Stimulated activated naive CD4-positive, alpha-beta T cell treated with Interleukin-2 at 50 U/mL for 16 hours (primary cell): Measurements from ENCODE around the gene TSPAN9.

Experiments
- DNase-seq: peaks from one replicate; lab custom pipeline; 2025; lab: John Stamatoyannopoulos, UW

Gene TSPAN9

GRCh38 chr12:3165078-3165980, 88.2 kb downstream of the TSPAN9 start:
- DNase-seq: no peak

GRCh38 chr12:3167636-3168035, 90.5 kb downstream of the TSPAN9 start:
- DNase-seq: no peak

DNA sequence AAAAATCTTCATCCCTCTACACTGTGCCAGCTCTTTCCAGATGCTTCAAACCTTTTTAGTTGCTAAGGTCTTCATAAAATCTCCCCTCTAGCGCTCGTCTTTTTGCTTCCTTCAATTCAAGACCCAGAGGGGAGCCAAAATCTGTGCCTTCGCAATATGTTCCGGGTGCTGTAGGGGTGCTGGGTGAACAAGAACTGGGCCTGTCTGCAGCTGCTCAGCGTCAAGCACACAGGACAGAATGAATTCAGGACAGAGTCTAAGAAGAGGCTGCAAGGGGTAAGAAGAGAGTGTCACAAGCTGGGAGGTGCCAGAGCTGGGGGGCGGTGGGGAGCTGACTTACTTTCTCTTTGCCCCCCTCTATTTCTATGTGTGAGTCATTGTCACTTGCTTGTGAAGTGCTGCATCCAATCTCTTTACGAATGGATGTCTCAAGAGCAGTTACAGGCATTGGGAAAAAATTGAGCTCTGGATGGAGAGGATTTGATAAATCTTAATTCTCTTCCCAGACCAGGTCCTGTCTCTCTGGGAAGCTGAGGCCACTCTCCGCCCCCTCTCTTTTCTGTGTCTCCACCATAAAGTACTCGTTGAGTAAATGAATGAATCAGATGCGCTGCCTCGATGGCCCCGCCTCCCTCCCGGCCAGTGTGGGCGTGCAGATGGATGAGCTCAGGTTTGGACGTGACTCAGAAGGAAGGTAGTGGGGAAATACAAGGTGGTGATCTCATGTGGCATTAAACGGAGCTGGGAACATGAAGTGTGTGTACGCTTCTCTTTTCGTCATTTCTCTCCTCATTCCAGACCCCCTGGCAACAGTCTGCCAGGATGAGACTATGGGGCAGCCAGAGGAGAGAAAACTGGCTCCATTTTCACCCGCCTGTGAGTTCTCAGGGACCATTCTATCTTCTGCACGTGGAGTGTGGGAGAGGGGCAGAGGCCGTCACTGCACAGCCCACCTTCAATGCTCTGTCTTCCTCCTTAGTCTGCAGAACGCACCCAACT, 91.3 kb downstream of the TSPAN9 start:
- DNase-seq: peak; percentile 5

GRCh38 chr12:3170423-3171194, 93.4 kb downstream of the TSPAN9 start:
- no peak for DNase-seq

GRCh38 chr12:3171195-3171591, 94.0 kb downstream of the TSPAN9 start:
- no peak for DNase-seq

- no peak for DNase-seq
These were observed 95.2 kb downstream of the TSPAN9 start for GRCh38 chr12:3172124-3173007.

- no peak for DNase-seq
These were observed 95.9 kb downstream of the TSPAN9 start for GRCh38 chr12:3173008-3173553.

GRCh38 chr12:3173912-3174311, 96.7 kb downstream of the TSPAN9 start:
- DNase-seq: no peak

DNA sequence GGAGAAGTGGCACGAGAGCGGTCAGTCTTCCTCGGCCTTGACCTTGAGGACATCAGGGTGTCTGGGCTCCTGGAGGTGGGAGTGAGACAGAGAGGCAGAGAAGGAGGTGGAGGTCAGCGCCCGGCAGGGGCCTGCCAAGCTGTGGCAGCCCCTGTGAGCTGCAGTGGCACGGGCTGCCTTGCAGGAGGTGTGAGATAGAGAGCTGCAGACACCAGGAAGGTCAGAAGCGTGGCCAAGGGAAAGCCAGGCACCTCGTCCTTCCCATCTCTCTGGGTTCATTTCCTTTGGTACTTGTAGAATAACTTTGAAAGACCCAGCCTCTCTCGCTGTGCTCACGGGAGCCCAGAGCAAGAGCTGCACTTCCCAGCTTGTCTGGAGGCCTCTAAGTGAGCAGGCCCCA, 98.1 kb downstream of the TSPAN9 start:
- DNase-seq: no peak

DNA sequence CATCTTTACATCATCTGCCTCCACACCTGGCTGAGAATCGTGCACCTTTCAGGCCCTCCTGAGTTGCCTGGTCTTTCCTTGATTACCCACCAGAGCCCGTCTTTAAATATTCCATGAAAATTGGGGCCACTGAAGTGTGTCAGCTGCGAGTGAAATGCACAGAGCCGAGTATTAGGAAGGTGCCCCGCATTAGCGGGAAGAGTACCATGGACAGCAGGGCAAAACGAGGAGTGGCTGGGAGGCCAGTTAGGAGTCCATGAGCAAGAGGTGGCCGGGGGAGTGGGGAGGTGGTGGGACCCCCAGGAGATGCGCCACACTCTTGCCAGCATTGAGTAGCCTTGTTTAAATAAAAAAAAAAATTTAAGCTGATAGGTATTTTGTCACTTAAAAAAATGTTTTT, 99.6 kb downstream of the TSPAN9 start:
- no peak for DNase-seq

DNA sequence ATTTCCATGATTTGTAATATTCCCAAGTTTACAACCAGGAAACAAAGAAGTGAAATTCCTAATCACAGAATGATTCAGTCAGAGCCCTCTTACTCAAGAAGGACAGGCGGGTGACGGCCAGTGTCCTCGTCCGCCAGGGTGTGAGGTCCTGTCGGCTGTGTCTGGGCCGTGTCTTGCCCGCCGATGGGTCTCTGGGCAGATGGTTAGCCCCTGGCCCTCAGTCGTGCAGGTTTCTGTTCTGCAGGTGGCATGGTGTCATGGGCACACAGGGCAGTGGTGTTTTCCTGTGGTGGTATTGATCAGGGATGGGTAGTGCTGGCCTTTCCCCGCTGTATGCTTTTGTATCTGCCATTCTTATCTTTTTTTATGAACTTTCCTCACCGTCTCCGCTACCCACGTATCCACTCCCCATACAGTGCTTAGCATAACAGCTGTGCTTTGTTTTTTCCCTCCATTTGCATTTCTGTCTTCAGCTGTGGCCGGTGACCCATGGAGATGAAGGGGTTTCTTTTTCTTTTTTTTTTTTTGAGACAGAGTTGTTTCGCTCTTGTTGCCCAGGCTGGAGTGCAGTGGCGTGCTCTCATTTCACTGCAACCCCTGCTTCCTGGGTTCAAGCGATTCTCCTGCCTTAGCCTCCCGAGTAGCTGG, 100.7 kb downstream of the TSPAN9 start:
- no peak for DNase-seq

DNA sequence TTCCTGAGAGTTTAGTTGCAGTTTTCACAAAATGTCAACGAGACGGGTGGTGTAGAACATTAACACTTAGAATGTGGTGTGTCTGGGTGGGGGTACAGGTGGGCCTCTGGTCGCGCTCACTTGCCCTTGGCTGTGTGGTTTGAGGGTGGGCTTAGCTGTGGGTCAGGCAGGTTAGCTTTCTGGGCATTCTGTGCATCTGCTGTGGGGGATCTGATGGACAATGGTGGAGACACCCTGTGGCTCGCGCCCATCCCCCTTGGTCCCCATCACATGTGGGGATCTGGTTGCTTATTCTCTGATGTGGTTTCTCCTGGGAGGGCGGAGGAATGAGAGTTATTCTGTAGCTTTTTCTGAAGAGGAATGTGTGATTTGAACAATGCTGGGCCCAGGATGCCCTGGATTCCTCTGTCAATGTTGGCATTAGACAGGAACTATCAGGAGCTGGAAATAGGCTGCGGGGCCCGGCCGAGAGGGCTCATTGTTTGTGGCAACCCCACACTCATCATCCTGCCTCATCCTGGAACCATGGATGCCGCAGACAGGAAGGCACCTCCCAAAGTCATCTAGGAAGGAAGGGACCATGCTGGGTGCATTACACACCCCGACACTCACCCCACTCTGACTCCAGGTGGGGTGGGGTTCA, 101.6 kb downstream of the TSPAN9 start:
- no peak for DNase-seq

DNA sequence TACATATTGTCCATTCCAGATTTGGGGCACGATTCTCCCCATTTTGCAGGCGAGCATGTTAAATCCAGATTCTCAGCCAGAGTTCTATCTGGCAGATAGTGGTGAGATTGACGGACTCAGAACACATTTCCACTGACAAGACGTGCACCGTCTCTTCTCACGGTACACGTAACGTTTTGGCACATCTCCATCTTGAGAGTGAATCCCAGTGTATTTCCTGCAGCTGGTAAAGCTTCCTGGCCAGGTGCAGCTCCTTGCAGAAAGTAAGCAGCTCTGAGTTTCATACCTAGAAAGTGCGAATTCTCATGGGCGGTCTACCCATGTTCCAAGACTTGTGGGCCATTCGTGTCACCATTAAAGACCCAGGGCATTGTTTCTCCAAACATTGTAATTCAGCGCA, 102.6 kb downstream of the TSPAN9 start:
- DNase-seq: no peak

- DNase-seq: no peak
These were observed 105.2 kb downstream of the TSPAN9 start for GRCh38 chr12:3182426-3182825.

DNA sequence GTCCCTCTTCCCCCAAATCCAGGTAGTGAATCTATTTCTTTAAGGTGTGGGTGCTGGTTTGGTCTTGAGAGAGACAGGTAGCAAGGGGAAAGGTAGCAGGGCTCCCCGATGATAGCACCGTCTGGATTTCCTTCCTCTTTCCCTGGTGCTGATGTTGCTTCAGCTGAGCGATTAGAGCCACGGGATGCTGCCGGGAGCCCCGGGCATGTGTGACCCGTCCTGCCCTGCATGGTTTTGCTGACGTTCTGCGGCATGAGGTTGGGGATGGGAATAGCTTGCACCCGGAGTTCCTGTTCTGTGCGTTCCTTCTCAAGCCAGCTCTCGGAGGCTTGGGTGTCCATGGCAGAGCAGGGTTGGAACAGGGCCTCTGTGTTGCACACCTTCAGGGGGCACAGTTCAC, 107.3 kb downstream of the TSPAN9 start:
- DNase-seq: no peak

- no peak for DNase-seq
These were observed 108.2 kb downstream of the TSPAN9 start for GRCh38 chr12:3185260-3185870.

GRCh38 chr12:3186546-3187215, 109.5 kb downstream of the TSPAN9 start:
- no peak for DNase-seq
